ENCODE results near the gene KCNK3. TPM values are rescaled to one million over a fixed set of nuclear protein-coding genes. Genes with fewer than 3 reads are reported as not detected.

The KCNK3 gene
- total and polyA plus RNA-seq, 5 donors from 2014 or later, result not detected

DNA sequence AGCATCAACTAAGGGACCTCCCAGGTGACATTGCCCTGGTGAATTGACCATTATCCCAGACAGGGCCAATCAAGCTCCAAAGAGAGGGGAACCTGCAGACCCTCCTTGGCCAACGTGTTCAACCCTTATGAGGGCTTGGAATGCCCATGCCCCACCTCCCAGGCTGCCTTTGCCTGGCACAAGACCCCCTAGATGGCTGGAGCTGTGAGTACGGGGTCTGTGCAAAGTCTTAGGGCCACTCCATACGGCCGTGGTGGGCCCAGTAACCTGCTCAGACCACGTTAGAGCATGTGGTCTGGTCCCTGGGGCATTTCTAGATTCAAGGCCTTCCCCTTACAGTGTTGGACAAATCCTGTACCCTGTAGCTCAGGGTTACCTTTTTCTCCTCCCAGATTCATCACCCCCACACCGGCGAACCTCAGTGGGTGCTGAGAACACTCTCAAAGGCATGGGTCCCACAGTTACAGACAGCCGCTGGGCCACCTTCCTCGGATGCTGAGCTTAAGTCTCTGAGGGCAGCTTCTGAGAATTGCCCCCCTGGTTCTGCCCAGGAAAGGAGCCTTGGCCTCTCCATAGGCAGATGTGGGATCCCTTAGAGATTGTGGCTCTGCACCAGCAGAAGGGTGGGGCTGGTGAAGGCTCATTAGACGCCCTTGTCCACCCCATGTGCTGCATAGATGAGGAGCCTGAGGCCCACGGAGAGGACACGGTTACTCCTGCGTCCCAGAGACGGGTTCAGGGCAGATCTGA, 18.3 kb upstream of the KCNK3 start:
- Histone ChIP-seq H3K4me3 (ENCODE audit: low read depth, low read length) (no peak overlapping the region), H3K27me3 (ENCODE audit: control insufficient read depth, insufficient read depth, low read length) (no peaks in the 10 kb centered on the region), H3K9me3 (ENCODE audit: control insufficient read depth in 2 of 2, low read length in 2 of 2) (no peaks in the 10 kb centered on the region), H3K4me1 (ENCODE audit: control insufficient read depth, insufficient read depth, low read length, poor library complexity, severe bottlenecking) (no peaks in the 10 kb centered on the region), H3K27ac (ENCODE audit: insufficient read depth, low read length, poor library complexity, severe bottlenecking) (no peak overlapping the region), H3K36me3 (ENCODE audit: control insufficient read depth, insufficient read depth, low read length) (no peaks in the 10 kb centered on the region)
- H3K9me3 Mint-ChIP-seq, result peaks cover 0 to 3% (median 0%) of the 10 kb centered on the region in 7 donors
- no peaks in the 10 kb centered on the region for H3K4me1 Mint-ChIP-seq
- H3K27me3 Mint-ChIP-seq, result peaks cover 15% of the 10 kb centered on the region
- no peak overlapping the region for H3K4me3 Mint-ChIP-seq
- H3K36me3 Mint-ChIP-seq, result no peaks in the 10 kb centered on the region
- ATAC-seq (ENCODE audit: low read depth in 2 of 2) (no peak), DNase-seq (no peak)
- H3K27ac Mint-ChIP-seq, result no peak overlapping the region

DNA sequence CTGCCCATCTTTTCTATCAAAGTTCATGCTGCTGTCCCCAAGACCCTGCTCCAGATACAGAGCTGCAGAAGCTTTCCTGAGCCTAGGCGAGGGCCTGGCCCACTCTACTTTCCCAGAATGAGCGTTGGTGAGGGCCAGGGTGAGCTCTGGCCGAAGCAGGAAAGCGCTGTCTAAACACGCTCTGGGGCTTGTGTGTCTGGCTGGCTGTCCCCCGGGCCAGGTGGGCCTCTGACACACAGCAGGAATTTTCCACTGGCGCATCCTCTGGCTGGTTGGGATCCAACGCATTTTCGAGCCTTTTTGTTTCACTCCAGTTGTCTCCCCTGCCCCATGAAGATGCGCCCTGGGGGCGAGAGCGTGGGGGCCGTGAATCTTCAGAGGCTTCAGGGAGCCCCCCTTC, 17.8 kb upstream of the KCNK3 start:
- Mint-ChIP-seq H3K27ac (no peak overlapping the region), H3K36me3 (no peaks in the 10 kb centered on the region), H3K4me1 (no peaks in the 10 kb centered on the region), H3K9me3 (peaks cover 0 to 3% (median 0%) of the 10 kb centered on the region in 7 donors), H3K27me3 (peaks cover 21% of the 10 kb centered on the region), H3K4me3 (no peak overlapping the region)
- no peaks in the 10 kb centered on the region for H3K4me1 ChIP-seq (ENCODE audit: control insufficient read depth, insufficient read depth, low read length, poor library complexity, severe bottlenecking)
- ATAC-seq (ENCODE audit: low read depth in 2 of 2) (no peak), DNase-seq (no peak)
- no peaks in the 10 kb centered on the region for H3K9me3 ChIP-seq (ENCODE audit: control insufficient read depth in 2 of 2, low read length in 2 of 2)
- no peaks in the 10 kb centered on the region for H3K27me3 ChIP-seq (ENCODE audit: control insufficient read depth, insufficient read depth, low read length)
- no peak overlapping the region for H3K4me3 ChIP-seq (ENCODE audit: low read depth, low read length)
- H3K27ac ChIP-seq (ENCODE audit: insufficient read depth, low read length, poor library complexity, severe bottlenecking), result no peak overlapping the region
- H3K36me3 ChIP-seq (ENCODE audit: control insufficient read depth, insufficient read depth, low read length), result no peaks in the 10 kb centered on the region

DNA sequence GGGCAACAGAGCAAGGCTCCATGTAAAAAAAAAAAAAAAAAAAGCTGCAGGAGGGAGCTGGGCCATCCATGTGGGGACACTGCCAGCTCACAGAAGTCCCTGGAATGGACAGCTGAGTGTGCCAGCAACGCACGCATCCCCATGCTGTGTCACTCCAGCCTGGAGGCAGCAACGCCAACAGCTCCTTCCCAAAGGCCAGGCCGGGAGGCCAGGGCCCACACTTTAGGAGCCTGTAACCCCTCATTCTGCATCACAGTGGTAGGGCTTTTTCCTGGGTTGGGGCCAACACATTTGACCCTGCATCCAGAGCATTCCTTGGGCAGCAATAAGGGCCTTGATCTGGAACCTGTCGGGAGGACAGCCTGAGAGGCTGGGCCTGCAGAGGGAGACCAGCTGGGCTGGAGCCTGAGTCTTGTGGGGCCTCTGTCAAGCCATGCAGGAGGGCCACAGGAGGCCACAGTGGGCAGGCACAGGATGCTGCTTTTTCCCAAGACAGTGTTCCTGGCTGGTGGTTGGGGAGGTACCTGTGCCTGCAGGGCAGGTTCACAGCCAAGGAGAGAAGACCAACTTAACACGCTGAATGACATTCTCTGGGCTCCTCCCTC, 16.8 kb upstream of the KCNK3 start:
- Mint-ChIP-seq H3K9me3 (peaks cover 0 to 3% (median 0%) of the 10 kb centered on the region in 7 donors), H3K27me3 (peaks cover 17% of the 10 kb centered on the region), H3K27ac (no peak overlapping the region), H3K4me1 (no peaks in the 10 kb centered on the region), H3K36me3 (no peaks in the 10 kb centered on the region), H3K4me3 (no peak overlapping the region)
- Histone ChIP-seq H3K27me3 (ENCODE audit: control insufficient read depth, insufficient read depth, low read length) (no peaks in the 10 kb centered on the region), H3K4me1 (ENCODE audit: control insufficient read depth, insufficient read depth, low read length, poor library complexity, severe bottlenecking) (no peaks in the 10 kb centered on the region), H3K9me3 (ENCODE audit: control insufficient read depth in 2 of 2, low read length in 2 of 2) (no peaks in the 10 kb centered on the region), H3K4me3 (ENCODE audit: low read depth, low read length) (no peak overlapping the region), H3K36me3 (ENCODE audit: control insufficient read depth, insufficient read depth, low read length) (no peaks in the 10 kb centered on the region), H3K27ac (ENCODE audit: insufficient read depth, low read length, poor library complexity, severe bottlenecking) (no peak overlapping the region)
- no peak for DNase-seq
- ATAC-seq (ENCODE audit: low read depth in 2 of 2), result no peak

DNA sequence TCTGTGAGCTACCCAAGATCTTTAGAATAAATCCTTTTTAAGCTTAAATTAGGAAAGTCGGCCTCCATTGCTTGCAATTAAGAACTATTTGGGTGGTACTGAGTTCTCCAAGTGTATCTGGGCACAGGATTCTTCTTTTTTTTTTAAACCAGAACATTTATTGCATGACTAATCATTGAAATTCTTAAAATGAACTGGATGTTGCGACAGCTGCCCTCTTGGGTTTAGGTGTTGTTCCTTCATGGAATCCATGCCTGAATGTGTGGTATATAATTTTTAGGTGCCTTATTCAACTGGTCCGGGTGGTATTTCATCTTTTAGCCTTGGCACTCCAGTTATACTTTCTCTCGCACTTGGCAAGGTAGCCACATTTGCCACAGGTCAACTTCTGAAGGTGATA, 14.5 kb upstream of the KCNK3 start:
- Histone ChIP-seq H3K4me3 (ENCODE audit: low read depth, low read length) (no peak overlapping the region), H3K9me3 (ENCODE audit: control insufficient read depth in 2 of 2, low read length in 2 of 2) (no peaks in the 10 kb centered on the region), H3K27me3 (ENCODE audit: control insufficient read depth, insufficient read depth, low read length) (no peaks in the 10 kb centered on the region), H3K4me1 (ENCODE audit: control insufficient read depth, insufficient read depth, low read length, poor library complexity, severe bottlenecking) (no peaks in the 10 kb centered on the region), H3K27ac (ENCODE audit: insufficient read depth, low read length, poor library complexity, severe bottlenecking) (no peak overlapping the region), H3K36me3 (ENCODE audit: control insufficient read depth, insufficient read depth, low read length) (no peaks in the 10 kb centered on the region)
- ATAC-seq (ENCODE audit: low read depth in 2 of 2) (no peak), DNase-seq (no peak)
- no peaks in the 10 kb centered on the region for H3K36me3 Mint-ChIP-seq
- no peak overlapping the region for H3K27ac Mint-ChIP-seq
- no peaks in the 10 kb centered on the region for H3K4me1 Mint-ChIP-seq
- H3K9me3 Mint-ChIP-seq, result peaks cover 0 to 3% (median 0%) of the 10 kb centered on the region in 7 donors
- peaks cover 17% of the 10 kb centered on the region for H3K27me3 Mint-ChIP-seq
- H3K4me3 Mint-ChIP-seq, result no peak overlapping the region

DNA sequence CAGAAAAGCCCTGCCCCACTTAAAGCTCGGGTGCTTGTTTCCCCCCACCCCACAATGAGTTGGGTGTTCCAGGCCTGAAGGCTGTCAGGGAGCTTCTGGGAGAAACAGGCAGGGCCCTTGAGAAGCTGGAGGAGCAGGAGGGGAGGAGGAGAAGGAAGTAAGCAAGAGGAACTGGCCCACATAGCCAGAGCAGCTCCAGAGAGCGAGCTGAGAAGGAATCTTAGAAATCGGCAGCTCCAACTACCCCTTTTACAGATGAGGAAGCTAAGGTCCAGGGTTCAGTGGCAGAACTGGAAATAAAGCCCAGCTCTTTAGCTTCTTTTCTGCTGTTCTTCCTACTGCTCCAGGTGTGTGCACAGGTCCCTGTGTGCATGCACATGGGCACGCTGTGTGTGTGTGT, 12.7 kb upstream of the KCNK3 start:
- Histone ChIP-seq H3K36me3 (ENCODE audit: control insufficient read depth, insufficient read depth, low read length) (no peaks in the 10 kb centered on the region), H3K4me1 (ENCODE audit: control insufficient read depth, insufficient read depth, low read length, poor library complexity, severe bottlenecking) (no peaks in the 10 kb centered on the region), H3K4me3 (ENCODE audit: low read depth, low read length) (no peak overlapping the region), H3K27ac (ENCODE audit: insufficient read depth, low read length, poor library complexity, severe bottlenecking) (no peak overlapping the region), H3K9me3 (ENCODE audit: control insufficient read depth in 2 of 2, low read length in 2 of 2) (no peaks in the 10 kb centered on the region), H3K27me3 (ENCODE audit: control insufficient read depth, insufficient read depth, low read length) (no peaks in the 10 kb centered on the region)
- no peak overlapping the region for H3K4me3 Mint-ChIP-seq
- H3K4me1 Mint-ChIP-seq, result no peaks in the 10 kb centered on the region
- H3K27me3 Mint-ChIP-seq, result peaks cover 17% of the 10 kb centered on the region
- H3K9me3 Mint-ChIP-seq, result peaks cover 0 to 3% (median 0%) of the 10 kb centered on the region in 7 donors
- no peak overlapping the region for H3K27ac Mint-ChIP-seq
- ATAC-seq (ENCODE audit: low read depth in 2 of 2) (no peak), DNase-seq (no peak)
- no peaks in the 10 kb centered on the region for H3K36me3 Mint-ChIP-seq

DNA sequence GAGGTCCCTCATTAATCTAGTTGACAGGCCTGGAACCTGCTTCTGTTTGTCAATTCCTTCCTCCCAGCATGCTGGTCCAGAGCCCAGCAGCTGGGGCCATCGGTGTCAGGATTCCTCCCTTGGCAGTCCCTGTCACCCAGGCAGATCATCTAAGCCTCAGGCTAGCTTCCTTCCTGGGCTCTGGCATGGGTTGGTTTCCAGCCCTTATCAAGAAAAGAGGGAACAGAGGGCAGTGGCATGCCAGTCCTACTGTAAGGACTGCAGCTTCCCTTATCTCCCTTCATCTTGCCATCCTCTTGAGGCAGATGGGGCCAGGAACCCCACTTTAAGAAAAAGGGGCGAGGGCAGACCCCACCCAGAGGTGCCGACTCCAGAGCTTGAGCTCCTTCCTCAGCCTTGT, 10.9 kb upstream of the KCNK3 start:
- Mint-ChIP-seq H3K9me3 (peaks cover 0 to 3% (median 0%) of the 10 kb centered on the region in 7 donors), H3K4me1 (no peaks in the 10 kb centered on the region), H3K4me3 (no peak overlapping the region), H3K36me3 (no peaks in the 10 kb centered on the region), H3K27ac (no peak overlapping the region), H3K27me3 (peaks cover 26% of the 10 kb centered on the region)
- no peak for ATAC-seq (ENCODE audit: low read depth in 2 of 2)
- H3K36me3 ChIP-seq (ENCODE audit: control insufficient read depth, insufficient read depth, low read length), result no peaks in the 10 kb centered on the region
- H3K27me3 ChIP-seq (ENCODE audit: control insufficient read depth, insufficient read depth, low read length), result peaks cover 4% of the 10 kb centered on the region
- H3K4me3 ChIP-seq (ENCODE audit: low read depth, low read length), result no peak overlapping the region
- no peak overlapping the region for H3K27ac ChIP-seq (ENCODE audit: insufficient read depth, low read length, poor library complexity, severe bottlenecking)
- no peak for DNase-seq
- no peaks in the 10 kb centered on the region for H3K9me3 ChIP-seq (ENCODE audit: control insufficient read depth in 2 of 2, low read length in 2 of 2)
- no peaks in the 10 kb centered on the region for H3K4me1 ChIP-seq (ENCODE audit: control insufficient read depth, insufficient read depth, low read length, poor library complexity, severe bottlenecking)

DNA sequence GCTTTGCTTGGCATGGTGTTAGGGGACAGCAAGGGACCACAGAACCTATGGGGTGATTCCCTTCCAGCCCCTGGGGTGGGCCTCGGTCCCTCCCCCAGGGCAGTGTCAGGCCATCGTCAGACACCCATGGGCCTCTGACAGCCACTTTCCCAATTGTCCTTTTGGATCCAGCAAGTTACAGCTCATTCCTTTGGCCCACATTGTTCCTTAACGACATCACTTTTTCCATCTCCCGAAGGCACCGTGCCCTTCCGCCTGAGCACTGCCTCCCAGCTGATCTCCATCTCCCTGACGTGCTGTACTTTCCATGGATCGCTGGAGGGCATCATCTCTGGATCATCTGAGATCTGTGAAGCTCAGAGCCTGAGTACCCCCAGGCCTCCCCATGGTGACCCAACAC, 10.4 kb upstream of the KCNK3 start:
- Histone ChIP-seq H3K4me3 (ENCODE audit: low read depth, low read length) (no peak overlapping the region), H3K27ac (ENCODE audit: insufficient read depth, low read length, poor library complexity, severe bottlenecking) (no peak overlapping the region), H3K9me3 (ENCODE audit: control insufficient read depth in 2 of 2, low read length in 2 of 2) (no peaks in the 10 kb centered on the region), H3K4me1 (ENCODE audit: control insufficient read depth, insufficient read depth, low read length, poor library complexity, severe bottlenecking) (no peaks in the 10 kb centered on the region), H3K27me3 (ENCODE audit: control insufficient read depth, insufficient read depth, low read length) (peaks cover 4% of the 10 kb centered on the region), H3K36me3 (ENCODE audit: control insufficient read depth, insufficient read depth, low read length) (no peaks in the 10 kb centered on the region)
- Mint-ChIP-seq H3K27me3 (peaks cover 26% of the 10 kb centered on the region), H3K36me3 (no peaks in the 10 kb centered on the region), H3K9me3 (peaks cover 0 to 3% (median 0%) of the 10 kb centered on the region in 7 donors), H3K4me3 (peak overlapping the region in 1 of 4 donors; percentile 36), H3K27ac (no peak overlapping the region), H3K4me1 (no peaks in the 10 kb centered on the region)
- DNase-seq (no peak), ATAC-seq (ENCODE audit: low read depth in 2 of 2) (no peak)

DNA sequence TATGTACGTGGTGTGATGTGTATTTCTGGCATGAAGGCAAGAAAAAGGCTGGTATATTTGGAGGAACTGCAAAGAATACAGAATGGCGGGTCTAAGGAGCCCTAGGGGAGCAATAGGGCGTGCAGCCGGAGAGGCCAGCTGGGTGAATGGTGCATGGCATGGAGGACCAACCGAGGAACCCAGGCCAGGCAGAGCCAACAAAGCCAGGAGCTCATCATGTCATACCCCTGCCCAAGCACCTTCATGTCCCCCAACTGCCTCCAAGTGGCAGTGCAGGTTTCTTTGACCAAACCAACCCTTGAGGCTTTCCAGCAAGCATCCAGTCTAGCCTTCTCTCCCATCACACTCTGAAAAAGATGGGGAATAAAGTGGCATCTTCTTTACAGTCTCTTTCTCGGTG, 8.9 kb upstream of the KCNK3 start:
- peaks cover 26% of the 10 kb centered on the region for H3K27me3 Mint-ChIP-seq
- no peaks in the 10 kb centered on the region for H3K4me1 ChIP-seq (ENCODE audit: control insufficient read depth, insufficient read depth, low read length, poor library complexity, severe bottlenecking)
- H3K27me3 ChIP-seq (ENCODE audit: control insufficient read depth, insufficient read depth, low read length), result peaks cover 4% of the 10 kb centered on the region
- no peaks in the 10 kb centered on the region for H3K36me3 ChIP-seq (ENCODE audit: control insufficient read depth, insufficient read depth, low read length)
- H3K9me3 ChIP-seq (ENCODE audit: control insufficient read depth in 2 of 2, low read length in 2 of 2), result no peaks in the 10 kb centered on the region
- ATAC-seq (ENCODE audit: low read depth in 2 of 2) (no peak), DNase-seq (no peak)
- H3K27ac Mint-ChIP-seq, result no peak overlapping the region
- no peak overlapping the region for H3K27ac ChIP-seq (ENCODE audit: insufficient read depth, low read length, poor library complexity, severe bottlenecking)
- no peaks in the 10 kb centered on the region for H3K36me3 Mint-ChIP-seq
- H3K9me3 Mint-ChIP-seq, result no peaks in the 10 kb centered on the region
- no peaks in the 10 kb centered on the region for H3K4me1 Mint-ChIP-seq
- no peak overlapping the region for H3K4me3 ChIP-seq (ENCODE audit: low read depth, low read length)
- no peak overlapping the region for H3K4me3 Mint-ChIP-seq

Measured in CD4-positive, CD25-positive, alpha-beta regulatory T cell (primary cell).